HCT116 (cell line): ENCODE data around the gene EVX1. TPM values are rescaled to one million over a fixed set of nuclear protein-coding genes. Genes with fewer than 3 reads are reported as not detected.

Source experiments
- ATAC-seq: fragments of 200-7000 bp; cut with Tn5 transposase; 2 replicates; pipeline ENCODE4 v1.9.1; 2020; ENCODE audit warnings: mild to moderate bottlenecking, moderate library complexity
- BruUV-seq: library from RNA; stranded (reverse); fragments of 400-500 nt; replicated peaks from 2 replicates; lab custom pipeline; 2021; lab: Mats Ljungman, UMichigan
- CTCF ChIA-PET: fragments of 300-600 bp; sonication (Branson Sonifier 250); formaldehyde crosslinking; loops from one replicate; lab custom pipeline; 2021; ENCODE audit warnings: antibody characterized with exemption; lab: Charles Lee
- POLR2A ChIA-PET: fragments of 300-600, 350-600 bp; sonication (Branson Sonifier 250); formaldehyde crosslinking; loops from one replicate; lab custom pipeline; 2021; ENCODE audit warnings: antibody characterized with exemption; lab: Charles Lee
- RAD21 ChIA-PET, 2 experiments: fragments of 300-600 bp; sonication (Branson Sonifier 250); formaldehyde crosslinking; loops; one replicate each; lab custom pipeline; 2023; ENCODE audit warnings: low total read pairs in 2 of 2; ENCODE audit not compliant: uncharacterized antibody in 2 of 2, unreplicated experiment in 2 of 2, low non-redundant PET in 1 of 2; lab: Charles Lee
- DNase-seq: peaks from one replicate; pipeline ENCODE4 v3.0.0-alpha.2; 2010; ENCODE audit warnings: low read depth, low spot score
- H2AFZ ChIP-seq: fragments of 200-600 bp; shearing (Covaris generic), sonication (generic); 2 replicates; pipeline ENCODE4 v1.6.1; 2017; ENCODE audit warnings: low read depth, mixed run types, mixed read lengths, antibody characterized with exemption, low read length; ENCODE audit not compliant: poor library complexity, severe bottlenecking
- H3K27ac ChIP-seq: 2 replicates; pipeline ENCODE4 v1.5.1; 2012; ENCODE audit warnings: low read depth, low read length
- H3K27me3 ChIP-seq: fragments of 200-600 bp; sonication (generic); 2 replicates; pipeline ENCODE4 v1.6.1; 2016; ENCODE audit warnings: mixed run types, low read length, mixed read lengths; ENCODE audit not compliant: insufficient read depth
- H3K36me3 ChIP-seq, 2 experiments: fragments of 200-500 bp in 1 of 2; fragments of 200-600 bp in 1 of 2; sonication (Bioruptor generic) in 1 of 2; sonication (generic) in 1 of 2; 2 replicates each; pipeline versions ENCODE4 v1.5.1 to v1.6.1; 2014 to 2016; ENCODE audit warnings: low read length in 2 of 2, inconsistent platforms in 1 of 2, mixed read lengths in 1 of 2, mixed run types in 1 of 2; ENCODE audit not compliant: insufficient read depth in 2 of 2, control insufficient read depth in 1 of 2
- H3K4me1 ChIP-seq, 2 experiments: fragments of 200-600 bp in 1 of 2; sonication (generic) in 1 of 2; 2 replicates each; pipeline versions ENCODE4 v1.5.1 to v1.6.1; 2012 to 2017; ENCODE audit warnings: low read length in 2 of 2, inconsistent platforms in 1 of 2, mild to moderate bottlenecking in 1 of 2, mixed read lengths in 1 of 2, mixed run types in 1 of 2, moderate library complexity in 1 of 2; ENCODE audit not compliant: insufficient read depth in 2 of 2, control insufficient read depth in 1 of 2
- H3K4me2 ChIP-seq: fragments of 200-600 bp; sonication (generic); 2 replicates; pipeline ENCODE4 v1.6.1; 2017; ENCODE audit warnings: mixed run types, low read length, mixed read lengths
- H3K4me3 ChIP-seq, 2 experiments: fragments of 200-600 bp in 1 of 2; sonication (generic) in 1 of 2; replicated peaks in 1 of 2; 2 replicates each; pipeline ENCODE4 v1.5.1; 2011 to 2016; ENCODE audit warnings: low read length in 2 of 2, control low read depth in 1 of 2, low read depth in 1 of 2, mild to moderate bottlenecking in 1 of 2, mixed read lengths in 1 of 2, mixed run types in 1 of 2
- H3K79me2 ChIP-seq: fragments of 200-600 bp; sonication (generic); 2 replicates; pipeline ENCODE4 v1.6.1; 2017; ENCODE audit warnings: mild to moderate bottlenecking, mixed run types, low read length, moderate library complexity, mixed read lengths; ENCODE audit not compliant: insufficient read depth
- H3K9ac ChIP-seq: fragments of 200-600 bp; sonication (generic); 2 replicates; pipeline ENCODE4 v1.6.1; 2016; ENCODE audit warnings: low read length, mixed read lengths
- H3K9me2 ChIP-seq: fragments of 200-600 bp; sonication (generic), shearing (Covaris generic); 2 replicates; pipeline ENCODE4 v1.6.1; 2017; ENCODE audit warnings: mixed run types, mild to moderate bottlenecking, moderate library complexity; ENCODE audit not compliant: insufficient read depth
- H3K9me3 ChIP-seq, 2 experiments: fragments of 200-500 bp in 1 of 2; fragments of 200-600 bp in 1 of 2; sonication (Bioruptor generic) in 1 of 2; sonication (generic) in 1 of 2; 2 replicates each; pipeline ENCODE4 v1.6.1; 2014 to 2017; ENCODE audit warnings: low read length in 2 of 2, mixed read lengths in 2 of 2, inconsistent platforms in 1 of 2, low read depth in 1 of 2, mild to moderate bottlenecking in 1 of 2, mixed run types in 1 of 2, moderate library complexity in 1 of 2; ENCODE audit not compliant: control insufficient read depth in 1 of 2, insufficient read depth in 1 of 2
- H4K20me1 ChIP-seq: fragments of 200-600 bp; sonication (generic), shearing (Covaris generic); 2 replicates; pipeline ENCODE4 v1.6.1; 2017; ENCODE audit warnings: mixed run types, mild to moderate bottlenecking, moderate library complexity; ENCODE audit not compliant: insufficient read depth
- ATF3 ChIP-seq: IDR thresholded peaks from 2 replicates; pipeline ENCODE4 v1.6.1; 2012
- EZH2 ChIP-seq: fragments of 200-600 bp; sonication (generic); IDR thresholded peaks from 2 replicates; pipeline ENCODE4 v1.6.1; 2017; ENCODE audit warnings: antibody characterized with exemption, mixed run types
- JUND ChIP-seq: IDR thresholded peaks from 2 replicates; pipeline ENCODE4 v1.6.1; 2012
- POLR2A ChIP-seq: IDR thresholded peaks from 2 replicates; pipeline ENCODE4 v1.7.0; 2011; ENCODE audit warnings: borderline replicate concordance; ENCODE audit not compliant: insufficient read depth, insufficient read length; ENCODE audit errors: extremely low read depth
- SIN3A ChIP-seq: IDR thresholded peaks from 2 replicates; pipeline ENCODE4 v1.6.1; 2012; ENCODE audit warnings: low read depth
- SP1 ChIP-seq: IDR thresholded peaks from 2 replicates; pipeline ENCODE4 v1.6.1; 2012; ENCODE audit warnings: low read depth
- SRF ChIP-seq: IDR thresholded peaks from 2 replicates; pipeline ENCODE4 v1.6.1; 2012; ENCODE audit warnings: low read depth
- YY1 ChIP-seq: IDR thresholded peaks from 2 replicates; pipeline ENCODE4 v1.6.1; 2011; ENCODE audit warnings: low read length, low read depth, moderate library complexity, mild to moderate bottlenecking; ENCODE audit not compliant: insufficient replicate concordance; ENCODE audit errors: extremely low read depth
- ZFX ChIP-seq: fragments of 450-650 bp; IDR thresholded peaks from 2 replicates; pipeline ENCODE4 v1.6.1; 2017
- ZNF274 ChIP-seq: fragments of 200-500 bp; sonication (Bioruptor generic); IDR thresholded peaks from 2 replicates; pipeline ENCODE4 v1.6.1; 2014; ENCODE audit warnings: mild to moderate bottlenecking, low read depth, low read length, inconsistent platforms
- intact Hi-C: fragments of 100-400 bp; cut with micrococcal nuclease; formaldehyde crosslinking; loops from 2 replicates; pipeline ENCODE4 v1.10.0; 2022
- total RNA-seq: library from RNA; stranded (reverse); gene quantifications from one replicate; pipeline ENCODE4 v1.2.1, GENCODE V29; 2021; ENCODE audit not compliant: unreplicated experiment

Gene EVX1
- total RNA-seq, 1 experiment from 2014 or later, result 0.25 TPM

GRCh38 chr7:27229448-27229847 is 13.2 kb upstream of the EVX1 start:
- no peaks in the 10 kb centered on the region for H3K27me3 ChIP-seq
- TF ChIP-seq YY1, result no peak
- TF ChIP-seq EZH2, result no peak
- TF ChIP-seq JUND, result no peak
- TF ChIP-seq ZFX, result no peak
- no peak for TF ChIP-seq SP1
- no peak for TF ChIP-seq POLR2A
- no peak for TF ChIP-seq ZNF274
- no peak for TF ChIP-seq SRF
- TF ChIP-seq ATF3, result no peak
- TF ChIP-seq SIN3A, result no peak
- no TSS peak for BruUV-seq
- H4K20me1 ChIP-seq, result no peaks in the 10 kb centered on the region
- intact Hi-C loops, result no loop called here
- H3K79me2 ChIP-seq, result no peaks in the 10 kb centered on the region
- no peak for DNase-seq
- no peaks in the 10 kb centered on the region for H3K9me3 ChIP-seq
- H3K4me3 ChIP-seq, result no peak overlapping the region
- H3K4me1 ChIP-seq, result no peaks in the 10 kb centered on the region
- no peak overlapping the region for H3K27ac ChIP-seq
- no peaks in the 10 kb centered on the region for H3K9me2 ChIP-seq
- no peaks in the 10 kb centered on the region for H3K36me3 ChIP-seq
- no peak overlapping the region for H3K9ac ChIP-seq
- no peak overlapping the region for H2AFZ ChIP-seq
- CTCF ChIA-PET, result no interaction called here
- RAD21 ChIA-PET, result no interaction called here
- H3K4me2 ChIP-seq, result no peak overlapping the region
- POLR2A ChIA-PET, result no interaction called here
- no peak for ATAC-seq
